NOMO-1 treated with DMSO at 0.1 percent for 48 hours (cell line): ENCODE data around the gene NECTIN4.

Experiments used
- DNase-seq: peaks from one replicate; lab custom pipeline; 2025; ENCODE audit not compliant: unreplicated experiment; lab: John Stamatoyannopoulos, UW

Gene NECTIN4

GRCh38 chr1:161113915-161114314 is 24.6 kb upstream of the NECTIN4 start:
- DNase-seq, result no peak

GRCh38 chr1:161111527-161111926 is 22.2 kb upstream of the NECTIN4 start:
- DNase-seq, result peak; percentile 73

- DNase-seq, result no peak
Observed at GRCh38 chr1:161111117-161111516, 21.8 kb upstream of the NECTIN4 start.

- DNase-seq, result no peak
Observed at GRCh38 chr1:161106431-161106830, 17.1 kb upstream of the NECTIN4 start.

GRCh38 chr1:161100556-161100955 is 11.2 kb upstream of the NECTIN4 start:
- DNase-seq, result no peak

GRCh38 chr1:161099090-161099802 is 9.9 kb upstream of the NECTIN4 start:
- DNase-seq, result no peak

GRCh38 chr1:161098210-161099068 is 9.1 kb upstream of the NECTIN4 start, which contains the start of gene KLHDC9:
KLHDC9 (plus strand) TSS chr1:161098361; CDS start chr1:161098536, 175 bp downstream.
- no peak for DNase-seq

GRCh38 chr1:161096530-161096929 is 7.2 kb upstream of the NECTIN4 start:
- DNase-seq, result no peak

- DNase-seq, result no peak
Observed at GRCh38 chr1:161096015-161096414, 6.7 kb upstream of the NECTIN4 start.

- DNase-seq, result no peak
Observed at GRCh38 chr1:161095230-161095629, 5.9 kb upstream of the NECTIN4 start.

- no peak for DNase-seq
Observed at GRCh38 chr1:161094481-161094880, 5.1 kb upstream of the NECTIN4 start.

- no peak for DNase-seq
Observed at GRCh38 chr1:161092621-161093028, 3.3 kb upstream of the NECTIN4 start.

- no peak for DNase-seq
Observed at GRCh38 chr1:161091796-161092507, 2.6 kb upstream of the NECTIN4 start.

GRCh38 chr1:161091093-161091492 is 1.7 kb upstream of the NECTIN4 start:
- no peak for DNase-seq

GRCh38 chr1:161090617-161091016 is 1.3 kb upstream of the NECTIN4 start:
- DNase-seq, result no peak

GRCh38 chr1:161089938-161090337 is 580 bp upstream of the NECTIN4 start:
- no peak for DNase-seq

- no peak for DNase-seq
Observed at GRCh38 chr1:161088587-161089110, 709 bp downstream of the NECTIN4 start.

- DNase-seq, result no peak
Observed at GRCh38 chr1:161086457-161086856, 2.9 kb downstream of the NECTIN4 start.

- DNase-seq, result no peak
Observed at GRCh38 chr1:161085165-161085564, 4.2 kb downstream of the NECTIN4 start.

- no peak for DNase-seq
Observed at GRCh38 chr1:161084597-161084988, 4.8 kb downstream of the NECTIN4 start.
